ENCODE results near the gene IRF2.

The IRF2 gene

GRCh38 chr4:184432127-184432922 lies 42.0 kb downstream of the IRF2 start:
- peak; percentile 65 for DNase-seq (ENCODE audit: low spot score)

- no peak for DNase-seq (ENCODE audit: low spot score)
Measured at GRCh38 chr4:184430163-184430562, 44.2 kb downstream of the IRF2 start.

- DNase-seq (ENCODE audit: low spot score): no peak
Measured at GRCh38 chr4:184428787-184429186, 45.6 kb downstream of the IRF2 start.

- no peak for DNase-seq (ENCODE audit: low spot score)
Measured at GRCh38 chr4:184427687-184428086, 46.7 kb downstream of the IRF2 start.

GRCh38 chr4:184427093-184427492 lies 47.3 kb downstream of the IRF2 start:
- DNase-seq (ENCODE audit: low spot score): no peak

- no peak for DNase-seq (ENCODE audit: low spot score)
Measured at GRCh38 chr4:184424993-184425758, 49.2 kb downstream of the IRF2 start.

- no peak for DNase-seq (ENCODE audit: low spot score)
Measured at GRCh38 chr4:184424279-184424678, 50.1 kb downstream of the IRF2 start.

- no peak for DNase-seq (ENCODE audit: low spot score)
Measured at GRCh38 chr4:184423003-184423686, 51.2 kb downstream of the IRF2 start.

GRCh38 chr4:184422378-184422777 lies 52.0 kb downstream of the IRF2 start:
- no peak for DNase-seq (ENCODE audit: low spot score)

GRCh38 chr4:184421533-184422155 lies 52.7 kb downstream of the IRF2 start:
- no peak for DNase-seq (ENCODE audit: low spot score)

- DNase-seq (ENCODE audit: low spot score): peak; percentile 67
Measured at GRCh38 chr4:184420881-184421416, 53.4 kb downstream of the IRF2 start.

GRCh38 chr4:184420402-184420801 lies 53.9 kb downstream of the IRF2 start:
- DNase-seq (ENCODE audit: low spot score): no peak

GRCh38 chr4:184419976-184420375 lies 54.4 kb downstream of the IRF2 start:
- no peak for DNase-seq (ENCODE audit: low spot score)

GRCh38 chr4:184417802-184418511 lies 56.4 kb downstream of the IRF2 start:
- peak; percentile 80 for DNase-seq (ENCODE audit: low spot score)

GRCh38 chr4:184416913-184417734 lies 57.2 kb downstream of the IRF2 start:
- no peak for DNase-seq (ENCODE audit: low spot score)

- no peak for DNase-seq (ENCODE audit: low spot score)
Measured at GRCh38 chr4:184415071-184415470, 59.3 kb downstream of the IRF2 start.

GRCh38 chr4:184413261-184414046 lies 60.9 kb downstream of the IRF2 start:
- no peak for DNase-seq (ENCODE audit: low spot score)

- no peak for DNase-seq (ENCODE audit: low spot score)
Measured at GRCh38 chr4:184410748-184411147, 63.6 kb downstream of the IRF2 start.

- no peak for DNase-seq (ENCODE audit: low spot score)
Measured at GRCh38 chr4:184409911-184410692, 64.2 kb downstream of the IRF2 start.
